OCI-LY1 (cell line): ENCODE measurements around the gene C1S.

Experiments
- H2AFZ ChIP-seq: fragments of 200-600 bp; sonication (generic), shearing (Covaris generic); 2 replicates; pipeline ENCODE4 v1.6.0; 2014; ENCODE audit warnings: antibody characterized with exemption, mild to moderate bottlenecking, low read length
- H3F3A ChIP-seq: fragments of 200-600 bp; sonication (generic), shearing (Covaris generic); 2 replicates; pipeline ENCODE4 v1.6.0; 2014; ENCODE audit warnings: mild to moderate bottlenecking, antibody characterized with exemption, low read length, moderate library complexity; ENCODE audit not compliant: insufficient read depth
- H3K27ac ChIP-seq: fragments of 200-600 bp; sonication (generic); 2 replicates; pipeline ENCODE4 v1.5.1; 2014; ENCODE audit warnings: low read length, mixed run types, mild to moderate bottlenecking, low read depth; ENCODE audit not compliant: poor library complexity, severe bottlenecking
- H3K27me3 ChIP-seq: fragments of 200-600 bp; sonication (generic); 2 replicates; pipeline ENCODE4 v1.6.0; 2014; ENCODE audit warnings: antibody characterized with exemption, mild to moderate bottlenecking, low read length, moderate library complexity; ENCODE audit not compliant: insufficient read depth
- H3K36me3 ChIP-seq: fragments of 200-600 bp; sonication (generic); 2 replicates; pipeline ENCODE4 v1.6.1; 2014; ENCODE audit warnings: mild to moderate bottlenecking, antibody characterized with exemption, low read length, moderate library complexity, mixed read lengths; ENCODE audit not compliant: insufficient read depth
- H3K4me1 ChIP-seq: fragments of 200-600 bp; sonication (generic); 2 replicates; pipeline ENCODE4 v1.5.1; 2014; ENCODE audit warnings: mild to moderate bottlenecking, low read length, moderate library complexity; ENCODE audit not compliant: insufficient read depth, severe bottlenecking
- H3K4me2 ChIP-seq: fragments of 200-600 bp; sonication (generic), shearing (Covaris generic); 2 replicates; pipeline ENCODE4 v1.6.1; 2014; ENCODE audit warnings: low read length
- H3K4me3 ChIP-seq: fragments of 200-600 bp; sonication (generic); 2 replicates; pipeline ENCODE4 v1.5.1; 2014; ENCODE audit warnings: low read length, low read depth, mild to moderate bottlenecking, mixed read lengths; ENCODE audit not compliant: poor library complexity, severe bottlenecking
- H3K79me2 ChIP-seq: fragments of 200-600 bp; shearing (Covaris generic); 2 replicates; pipeline ENCODE4 v1.6.1; 2016; ENCODE audit warnings: mixed run types, low read length, mixed read lengths; ENCODE audit not compliant: insufficient read depth
- H3K9ac ChIP-seq: fragments of 200-600 bp; sonication (generic), shearing (Covaris generic); 2 replicates; pipeline ENCODE4 v1.6.1; 2014; ENCODE audit warnings: mild to moderate bottlenecking, low read length, mixed read lengths
- H3K9me2 ChIP-seq: fragments of 200-600 bp; sonication (generic), shearing (Covaris generic); 2 replicates; pipeline ENCODE4 v1.6.1; 2014; ENCODE audit warnings: low read depth, mild to moderate bottlenecking, low read length, mixed read lengths
- H3K9me3 ChIP-seq: fragments of 200-600 bp; shearing (Covaris generic); 2 replicates; pipeline ENCODE4 v1.6.1; 2014; ENCODE audit warnings: low read length, mixed read lengths
- H4K20me1 ChIP-seq: fragments of 200-600 bp; sonication (generic), shearing (Covaris generic); 2 replicates; pipeline ENCODE4 v1.6.0; 2016; ENCODE audit warnings: mild to moderate bottlenecking, low read length; ENCODE audit not compliant: insufficient read depth
- EZH2 ChIP-seq: fragments of 200-600 bp; sonication (generic), shearing (Covaris generic); IDR thresholded peaks from 2 replicates; pipeline ENCODE4 v1.8.0; 2017; ENCODE audit warnings: borderline replicate concordance, mixed run types, mild to moderate bottlenecking, antibody characterized with exemption, low read length, moderate library complexity, mixed read lengths
- TF ChIP-seq, protein P1 (sequence below): fragments of 200-600 bp; sonication (generic), shearing (Covaris generic); IDR thresholded peaks from 2 replicates; pipeline ENCODE4 v1.5.1; 2017; ENCODE audit warnings: mild to moderate bottlenecking, antibody characterized with exemption, low read length, moderate library complexity, mixed read lengths

The C1S gene

DNA sequence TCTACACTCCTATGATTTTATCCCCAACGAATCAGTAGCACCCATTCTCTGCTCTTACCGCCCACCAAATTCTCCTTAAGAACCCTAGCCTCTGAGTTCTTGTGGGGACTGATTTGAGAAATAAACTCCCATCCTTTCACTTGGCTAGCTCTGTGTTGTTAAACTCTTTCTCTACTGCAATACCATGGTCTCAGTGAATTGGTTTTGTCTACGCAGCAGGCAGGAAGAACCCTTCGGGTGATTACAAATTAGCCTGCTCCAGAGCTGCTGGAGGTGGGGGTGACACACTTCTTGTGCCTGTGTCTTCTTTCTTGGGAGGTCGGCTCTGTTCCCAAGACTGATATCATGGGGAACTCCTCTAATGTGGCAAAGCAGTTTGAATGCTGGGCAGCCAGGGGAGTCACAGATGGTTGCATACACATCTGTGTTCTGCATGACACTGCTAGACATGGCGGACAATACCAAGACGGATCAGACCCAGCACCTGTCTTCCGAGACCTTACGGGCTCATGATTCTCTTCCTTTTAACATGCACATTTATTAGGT is 1.6 kb upstream of the C1S start:
- Histone ChIP-seq H3K9me2 (no peaks in the 10 kb centered on the region), H3K27ac (no peak overlapping the region), H4K20me1 (no peaks in the 10 kb centered on the region), H3K9ac (no peak overlapping the region), H3K9me3 (no peaks in the 10 kb centered on the region), H3K4me2 (no peak overlapping the region), H3K4me1 (no peaks in the 10 kb centered on the region), H3F3A (no peaks in the 10 kb centered on the region), H3K4me3 (no peak overlapping the region), H3K36me3 (no peaks in the 10 kb centered on the region), H2AFZ (no peak overlapping the region), H3K27me3 (peaks cover 4% of the 10 kb centered on the region; the same call in 1 of the 2 replicates), H3K79me2 (no peaks in the 10 kb centered on the region)
- TF ChIP-seq EZH2, result no peak
- TF ChIP-seq, protein P1, sequence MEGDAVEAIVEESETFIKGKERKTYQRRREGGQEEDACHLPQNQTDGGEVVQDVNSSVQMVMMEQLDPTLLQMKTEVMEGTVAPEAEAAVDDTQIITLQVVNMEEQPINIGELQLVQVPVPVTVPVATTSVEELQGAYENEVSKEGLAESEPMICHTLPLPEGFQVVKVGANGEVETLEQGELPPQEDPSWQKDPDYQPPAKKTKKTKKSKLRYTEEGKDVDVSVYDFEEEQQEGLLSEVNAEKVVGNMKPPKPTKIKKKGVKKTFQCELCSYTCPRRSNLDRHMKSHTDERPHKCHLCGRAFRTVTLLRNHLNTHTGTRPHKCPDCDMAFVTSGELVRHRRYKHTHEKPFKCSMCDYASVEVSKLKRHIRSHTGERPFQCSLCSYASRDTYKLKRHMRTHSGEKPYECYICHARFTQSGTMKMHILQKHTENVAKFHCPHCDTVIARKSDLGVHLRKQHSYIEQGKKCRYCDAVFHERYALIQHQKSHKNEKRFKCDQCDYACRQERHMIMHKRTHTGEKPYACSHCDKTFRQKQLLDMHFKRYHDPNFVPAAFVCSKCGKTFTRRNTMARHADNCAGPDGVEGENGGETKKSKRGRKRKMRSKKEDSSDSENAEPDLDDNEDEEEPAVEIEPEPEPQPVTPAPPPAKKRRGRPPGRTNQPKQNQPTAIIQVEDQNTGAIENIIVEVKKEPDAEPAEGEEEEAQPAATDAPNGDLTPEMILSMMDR, result no peak

DNA sequence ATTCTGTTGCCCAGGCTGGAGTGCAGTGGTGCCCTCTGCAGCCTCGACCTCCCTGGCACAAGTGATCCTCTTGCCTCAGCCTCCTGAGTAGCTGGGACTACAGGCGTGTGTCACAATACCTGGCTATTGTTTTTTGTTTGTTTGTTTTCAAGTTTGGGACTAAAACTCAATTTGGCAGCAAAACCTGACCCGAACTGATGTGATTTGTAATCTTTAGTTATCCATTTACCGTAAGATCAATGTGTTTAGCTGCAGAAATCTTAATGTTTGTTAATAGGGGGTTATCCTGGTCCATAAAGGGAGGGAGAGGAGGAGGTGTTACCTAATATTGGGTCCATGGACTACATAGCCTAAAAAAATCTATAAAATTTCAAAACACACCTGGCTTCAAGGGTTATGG is 738 bp upstream of the C1S start:
- Histone ChIP-seq H4K20me1 (no peaks in the 10 kb centered on the region), H3K4me1 (no peaks in the 10 kb centered on the region), H3K9me2 (no peaks in the 10 kb centered on the region), H3F3A (no peaks in the 10 kb centered on the region), H3K4me3 (no peak overlapping the region), H3K27me3 (peaks cover 4% of the 10 kb centered on the region; the same call in 1 of the 2 replicates), H3K36me3 (no peaks in the 10 kb centered on the region), H2AFZ (no peak overlapping the region), H3K9me3 (no peaks in the 10 kb centered on the region), H3K4me2 (no peak overlapping the region), H3K9ac (no peak overlapping the region), H3K27ac (no peak overlapping the region), H3K79me2 (no peaks in the 10 kb centered on the region)
- no peak for TF ChIP-seq EZH2
- TF ChIP-seq, protein P1, result no peak

DNA sequence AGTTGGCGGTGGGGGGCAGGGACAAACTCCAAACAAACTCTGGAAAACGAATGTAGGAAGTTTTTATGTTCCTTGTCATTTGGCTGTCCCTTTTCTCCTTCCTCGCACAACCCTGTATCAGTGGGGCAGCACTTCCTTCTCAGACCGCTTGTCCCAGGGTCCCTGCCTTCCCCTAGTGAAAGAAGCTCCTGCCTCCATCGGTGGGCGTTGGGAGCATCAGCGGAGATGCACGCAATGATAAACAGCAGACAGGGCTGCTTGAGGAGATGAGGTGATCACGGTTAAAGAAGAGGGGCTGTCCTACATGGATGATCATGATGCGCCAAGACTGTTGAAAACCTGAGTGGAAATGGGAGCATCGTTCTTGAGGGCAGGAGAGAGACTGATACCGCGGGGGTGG is 620 bp downstream of the C1S start:
- H3K79me2 ChIP-seq, result no peaks in the 10 kb centered on the region
- H3K4me3 ChIP-seq, result no peak overlapping the region
- no peaks in the 10 kb centered on the region for H3F3A ChIP-seq
- H3K27me3 ChIP-seq, result peaks cover 4% of the 10 kb centered on the region; the same call in 1 of the 2 replicates
- H3K9me2 ChIP-seq, result no peaks in the 10 kb centered on the region
- no peaks in the 10 kb centered on the region for H4K20me1 ChIP-seq
- H3K4me1 ChIP-seq, result no peaks in the 10 kb centered on the region
- H3K9me3 ChIP-seq, result no peaks in the 10 kb centered on the region
- no peak overlapping the region for H3K9ac ChIP-seq
- no peak overlapping the region for H3K4me2 ChIP-seq
- H3K36me3 ChIP-seq, result no peaks in the 10 kb centered on the region
- H2AFZ ChIP-seq, result no peak overlapping the region
- TF ChIP-seq, protein P1, result no peak
- no peak for TF ChIP-seq EZH2
- no peak overlapping the region for H3K27ac ChIP-seq
